GM12878 (cell line): ENCODE data around the gene SGMS1. TPM values are rescaled to one million over a fixed set of nuclear protein-coding genes. Genes with fewer than 3 reads are reported as not detected.

Source experiments
- ATAC-seq: fragments of 200-7000 bp; cut with Tn5 transposase; 3 replicates; pipeline ENCODE4 v1.9.1; 2020; ENCODE audit warnings: mild to moderate bottlenecking, moderate library complexity
- BruUV-seq: library from RNA; stranded (reverse); fragments of 400-500 nt; replicated peaks from 2 replicates; lab custom pipeline; 2021; lab: Mats Ljungman, UMichigan
- CTCF ChIA-PET: fragments of 300-600 bp; sonication (Branson Sonifier 250); formaldehyde crosslinking; extraction: SDS; loops from one replicate; lab custom pipeline; 2021; ENCODE audit warnings: inconsistent platforms; lab: Yijun Ruan, JAX
- POLR2A ChIA-PET: fragments of 350-600 bp; formaldehyde crosslinking; extraction: SDS; loops from one replicate; lab custom pipeline; 2021; ENCODE audit warnings: inconsistent platforms; lab: Charles Lee
- RAD21 ChIA-PET: fragments of 300-600 bp; sonication (Branson Sonifier 250); formaldehyde crosslinking; loops from one replicate; lab custom pipeline; 2023; ENCODE audit warnings: antibody characterized with exemption; ENCODE audit not compliant: unreplicated experiment; lab: Charles Lee
- SMC1A ChIA-PET: fragments of 300-600 bp; sonication (Branson Sonifier 250); formaldehyde crosslinking; loops from one replicate; lab custom pipeline; 2023; ENCODE audit not compliant: unreplicated experiment, uncharacterized antibody; lab: Charles Lee
- DNase-seq: peaks from one replicate; pipeline ENCODE4 v3.0.0-alpha.2; 2011; ENCODE audit warnings: low read depth, low spot score
- FAIRE-seq: peaks from 3 replicates; lab custom pipeline; 2011; peaks lifted over from hg19 to GRCh38; lab: Jason Lieb, UNC
- H2AFZ ChIP-seq: 2 replicates; pipeline ENCODE4 v1.6.0; 2011; ENCODE audit warnings: low read depth, low read length, control low read depth; ENCODE audit not compliant: control insufficient read depth
- H3K27ac ChIP-seq: 2 replicates; pipeline ENCODE4 v1.5.1; 2011; ENCODE audit warnings: control low read depth; ENCODE audit not compliant: control insufficient read depth, insufficient read depth
- H3K27me3 ChIP-seq, 2 experiments: replicated peaks in 1 of 2; 2 replicates each; pipeline versions ENCODE4 v1.6.0 to v1.6.1; 2011; ENCODE audit warnings: low read length in 1 of 2; ENCODE audit not compliant: control insufficient read depth in 2 of 2, insufficient read depth in 2 of 2
- H3K36me3 ChIP-seq, 2 experiments: 2 replicates each; pipeline ENCODE4 v1.5.1; 2011; ENCODE audit warnings: low read length in 1 of 2; ENCODE audit not compliant: control insufficient read depth in 2 of 2, insufficient read depth in 2 of 2
- H3K4me1 ChIP-seq: 2 replicates; pipeline ENCODE4 v1.6.1; 2011; ENCODE audit warnings: mild to moderate bottlenecking, low read length, moderate library complexity, mixed read lengths; ENCODE audit not compliant: control insufficient read depth, insufficient read depth
- H3K4me2 ChIP-seq: 2 replicates; pipeline ENCODE4 v1.6.0; 2011; ENCODE audit warnings: control low read depth; ENCODE audit not compliant: control insufficient read depth, insufficient read depth
- H3K4me3 ChIP-seq: fragments of 200-600 bp; sonication (generic); 2 replicates; pipeline ENCODE4 v1.5.1; 2016
- H3K79me2 ChIP-seq: 2 replicates; pipeline ENCODE4 v1.6.0; 2011; ENCODE audit warnings: low read length; ENCODE audit not compliant: control insufficient read depth, insufficient read depth
- H3K9ac ChIP-seq: 2 replicates; pipeline ENCODE4 v1.8.0; 2011; ENCODE audit warnings: low read length, control low read depth, mixed read lengths; ENCODE audit not compliant: control insufficient read depth, insufficient read depth
- H3K9me3 ChIP-seq: replicated peaks from 3 replicates; pipeline ENCODE4 v1.5.1; 2011; ENCODE audit warnings: mild to moderate bottlenecking, low read length; ENCODE audit not compliant: control insufficient read depth, insufficient read depth
- H4K20me1 ChIP-seq: 2 replicates; pipeline ENCODE4 v1.6.0; 2011; ENCODE audit not compliant: control insufficient read depth, insufficient read depth
- CBFB ChIP-seq: IDR thresholded peaks from 2 replicates; pipeline ENCODE4 v1.6.1; 2016; ENCODE audit warnings: antibody characterized with exemption, low read depth
- GATAD2B ChIP-seq: fragments of 450-650 bp; conservative IDR thresholded peaks from 2 replicates; pipeline ENCODE4 v1.6.1; 2017; ENCODE audit warnings: low read depth, mild to moderate bottlenecking, moderate library complexity
- MYB ChIP-seq: fragments of 150-350 bp; IDR thresholded peaks from 2 replicates; pipeline ENCODE4 v1.6.1; 2014; ENCODE audit warnings: mild to moderate bottlenecking, low read depth, low read length, borderline replicate concordance
- SMAD1 ChIP-seq: fragments of 450-650 bp; IDR thresholded peaks from 2 replicates; pipeline ENCODE4 v1.6.1; 2018; ENCODE audit warnings: mild to moderate bottlenecking, low read depth; ENCODE audit not compliant: partially characterized antibody
- STAT3 ChIP-seq: IDR thresholded peaks from 2 replicates; pipeline ENCODE4 v1.6.1; 2011; ENCODE audit warnings: low read depth, low read length, improper control_type of control experiment
- WRNIP1 ChIP-seq: IDR thresholded peaks from 2 replicates; pipeline ENCODE4 v1.6.1; 2011; ENCODE audit warnings: low read depth, low read length, improper control_type of control experiment, borderline replicate concordance
- YBX1 ChIP-seq: fragments of 450-650 bp; IDR thresholded peaks from 2 replicates; pipeline ENCODE4 v1.6.1; 2016; ENCODE audit warnings: antibody characterized with exemption
- ZBTB4 ChIP-seq: fragments of 450-650 bp; formaldehyde crosslinking; IDR thresholded peaks from 2 replicates; pipeline ENCODE4 v1.4.0; 2022; ENCODE audit warnings: mild to moderate bottlenecking, moderate library complexity
- WGBS: methylation state at CpG from one replicate; pipeline ENCODE4 v1.1.6; 2016; ENCODE audit warnings: low lambda C conversion rate; ENCODE audit not compliant: insufficient replicate concordance, insufficient coverage; ENCODE audit errors: missing lambda C conversion rate; 5-methylcytosine and 5-hydroxymethylcytosine counted together
- in situ Hi-C: fragments of 300-500 bp; cut with MboI; formaldehyde crosslinking; loops from 9 replicates; pipeline ENCODE4 v1.14.3; 2018; ENCODE audit warnings: mixed read lengths
- intact Hi-C: fragments of 100-400 bp; cut with micrococcal nuclease; formaldehyde crosslinking; loops from one replicate; pipeline ENCODE4 v1.14.2; 2022; ENCODE audit not compliant: unreplicated experiment
- polyA plus RNA-seq, 11 experiments: library from polyadenylated mRNA; depleted of rRNA in 4 of 11; unstranded in 6 of 11; stranded (reverse) in 5 of 11; fragments of >200 nt; fragmentation: Nextera tagmentation in 4 of 11; fragmentation: Illumina TruSeq in 1 of 11; extraction: Ambion mirVana in 4 of 11; extraction: Trizol in 1 of 11; gene quantifications; 1 replicate in 1 of 11; 2 replicates in 10 of 11; pipeline versions ENCODE4 v1.2.1 to v1.2.3, GENCODE V29; 2011 to 2016; ENCODE audit warnings: inconsistent platforms in 2 of 11, missing spikeins in 2 of 11, low read depth in 1 of 11
- total RNA-seq, 4 experiments: library from RNA; depleted of rRNA in 3 of 4; stranded (reverse); fragments of >200 nt in 3 of 4; fragmentation: Illumina TruSeq in 1 of 4; extraction: Trizol in 1 of 4; gene quantifications; 2 replicates each; pipeline versions ENCODE4 v1.2.1 to v1.2.3, GENCODE V29; 2013 to 2021
- TF ChIP-seq, protein P1 (sequence below): fragments of 450-650 bp; IDR thresholded peaks from 2 replicates; pipeline ENCODE4 v1.6.1; 2016; ENCODE audit warnings: mild to moderate bottlenecking
- TF ChIP-seq, protein P2 (sequence below): IDR thresholded peaks from 2 replicates; pipeline ENCODE4 v1.6.1; 2012; ENCODE audit warnings: low read depth, low read length, improper control_type of control experiment

Gene SGMS1
- total and polyA plus RNA-seq, 10 of the 15 experiments (the other 5 are each of a cell fraction or from before 2014, with no cell fraction given) = 1.4 to 14.5 (median 4.9) TPM

GRCh38 chr10:50527442-50528043 lies 96.2 kb downstream of the SGMS1 start:
- H4K20me1 ChIP-seq = no peaks in the 10 kb centered on the region
- ATAC-seq (no peak), FAIRE-seq (no peak)
- H3K4me3 ChIP-seq = no peak overlapping the region
- intact Hi-C loops = no loop called here
- TF ChIP-seq, protein P1, sequence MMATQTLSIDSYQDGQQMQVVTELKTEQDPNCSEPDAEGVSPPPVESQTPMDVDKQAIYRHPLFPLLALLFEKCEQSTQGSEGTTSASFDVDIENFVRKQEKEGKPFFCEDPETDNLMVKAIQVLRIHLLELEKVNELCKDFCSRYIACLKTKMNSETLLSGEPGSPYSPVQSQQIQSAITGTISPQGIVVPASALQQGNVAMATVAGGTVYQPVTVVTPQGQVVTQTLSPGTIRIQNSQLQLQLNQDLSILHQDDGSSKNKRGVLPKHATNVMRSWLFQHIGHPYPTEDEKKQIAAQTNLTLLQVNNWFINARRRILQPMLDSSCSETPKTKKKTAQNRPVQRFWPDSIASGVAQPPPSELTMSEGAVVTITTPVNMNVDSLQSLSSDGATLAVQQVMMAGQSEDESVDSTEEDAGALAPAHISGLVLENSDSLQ = peak; percentile 49
- TF ChIP-seq SMAD1 = no peak
- TF ChIP-seq, all 136 proteins: peak for 1
- SMC1A ChIA-PET = interaction anchor here (1.4 to 2.1 kb wide), 2 partner anchors 10 to 14 kb away, joined by 4 to 6 read pairs; no protein-coding TSS in a partner anchor
- 93% methylated on average over 7 of the region's 7 CpGs for WGBS
- CTCF ChIA-PET = no interaction called here
- POLR2A ChIA-PET = no interaction called here
- RAD21 ChIA-PET = no interaction called here
- no TSS peak for BruUV-seq
- Histone ChIP-seq H3K9me3 (no peaks in the 10 kb centered on the region), H3K27me3 (no peaks in the 10 kb centered on the region), H3K27ac (no peak overlapping the region), H3K79me2 (no peaks in the 10 kb centered on the region), H3K36me3 (no peaks in the 10 kb centered on the region), H3K9ac (no peak overlapping the region), H2AFZ (no peak overlapping the region), H3K4me1 (no peaks in the 10 kb centered on the region), H3K4me2 (no peak overlapping the region)
- in situ Hi-C loops = no loop called here
- DNase-seq = no peak

- FAIRE-seq (no peak), DNase-seq (no peak), ATAC-seq (no peak)
- H3K27ac ChIP-seq = no peak overlapping the region
- RAD21 ChIA-PET = interaction anchor here (0.7 to 1.2 kb wide), 2 partner anchors 13 to 109 kb away, joined by 3 to 5 read pairs; no protein-coding TSS in a partner anchor
- H3K9me3 ChIP-seq = no peaks in the 10 kb centered on the region
- no peak overlapping the region for H3K4me2 ChIP-seq
- in situ Hi-C loops = no loop called here
- H3K4me1 ChIP-seq = no peaks in the 10 kb centered on the region
- intact Hi-C loops = no loop called here
- H3K9ac ChIP-seq = no peak overlapping the region
- POLR2A ChIA-PET = interaction anchor here (1.2 kb wide), 1 partner anchor 14 kb away, joined by 4 read pairs; no protein-coding TSS in a partner anchor
- no peaks in the 10 kb centered on the region for H3K79me2 ChIP-seq
- H2AFZ ChIP-seq = no peak overlapping the region
- WGBS = 100% methylated on average over 4 of the region's 4 CpGs
- no TSS peak for BruUV-seq
- SMC1A ChIA-PET = interaction anchor here (1.2 to 2.1 kb wide), 3 partner anchors 9 to 13 kb away, joined by 3 to 6 read pairs (median 6); no protein-coding TSS in a partner anchor
- H3K36me3 ChIP-seq = no peaks in the 10 kb centered on the region
- no peaks in the 10 kb centered on the region for H4K20me1 ChIP-seq
- CTCF ChIA-PET = no interaction called here
- H3K4me3 ChIP-seq = no peak overlapping the region
- H3K27me3 ChIP-seq = no peaks in the 10 kb centered on the region
- TF ChIP-seq, protein P2, sequence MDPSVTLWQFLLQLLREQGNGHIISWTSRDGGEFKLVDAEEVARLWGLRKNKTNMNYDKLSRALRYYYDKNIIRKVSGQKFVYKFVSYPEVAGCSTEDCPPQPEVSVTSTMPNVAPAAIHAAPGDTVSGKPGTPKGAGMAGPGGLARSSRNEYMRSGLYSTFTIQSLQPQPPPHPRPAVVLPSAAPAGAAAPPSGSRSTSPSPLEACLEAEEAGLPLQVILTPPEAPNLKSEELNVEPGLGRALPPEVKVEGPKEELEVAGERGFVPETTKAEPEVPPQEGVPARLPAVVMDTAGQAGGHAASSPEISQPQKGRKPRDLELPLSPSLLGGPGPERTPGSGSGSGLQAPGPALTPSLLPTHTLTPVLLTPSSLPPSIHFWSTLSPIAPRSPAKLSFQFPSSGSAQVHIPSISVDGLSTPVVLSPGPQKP = no peak
- TF ChIP-seq WRNIP1 (no peak), CBFB (no peak), GATAD2B (no peak), MYB (no peak), ZBTB4 (CRISPR knock-in tag) (no peak), STAT3 (no peak), YBX1 (no peak)
Observed at GRCh38 chr10:50526185-50526584, 97.6 kb downstream of the SGMS1 start.
